Bronchial epithelial cell (primary cell): ENCODE results near the gene CD8B2. TPM values are rescaled to one million over a fixed set of nuclear protein-coding genes. Genes with fewer than 3 reads are reported as not detected.

Experiments used
- DNase-seq: peaks from one replicate; pipeline ENCODE4 v3.0.0-alpha.2; 2010; ENCODE audit warnings: low read depth
- FAIRE-seq: peaks from 2 replicates; lab custom pipeline; 2011; peaks lifted over from hg19 to GRCh38; lab: Jason Lieb, UNC
- H3K27me3 ChIP-seq: 2 replicates; pipeline ENCODE4 v1.5.1; 2011; ENCODE audit warnings: low read length; ENCODE audit not compliant: control insufficient read depth, insufficient read depth
- H3K36me3 ChIP-seq: 2 replicates; pipeline ENCODE4 v1.5.1; 2011; ENCODE audit warnings: low read length; ENCODE audit not compliant: control insufficient read depth, insufficient read depth
- H3K4me3 ChIP-seq: 2 replicates; pipeline ENCODE4 v1.5.1; 2011; ENCODE audit warnings: mild to moderate bottlenecking, low read depth, low read length, control low read depth
- CTCF ChIP-seq: IDR thresholded peaks from 2 replicates; pipeline ENCODE4 v1.5.1; 2011; ENCODE audit warnings: mild to moderate bottlenecking, moderate library complexity, low read length, control low read depth, inconsistent platforms; ENCODE audit not compliant: insufficient read depth, severe bottlenecking
- total RNA-seq: library from RNA; depleted of rRNA; stranded (reverse); fragments of >200 nt; gene quantifications from 2 replicates; pipeline ENCODE4 v1.2.1, GENCODE V29; 2014

Gene CD8B2
- total RNA-seq, 1 donor from 2014 or later, result not detected

- H3K27me3 ChIP-seq, result no peaks in the 10 kb centered on the region
- H3K36me3 ChIP-seq, result no peaks in the 10 kb centered on the region
- no peak for FAIRE-seq
- TF ChIP-seq CTCF, result no peak
- DNase-seq, result no peak
- H3K4me3 ChIP-seq, result no peak overlapping the region
These were observed 57.8 kb downstream of the CD8B2 start for GRCh38 chr2:106545007-106545406.

- no peak for FAIRE-seq
- no peaks in the 10 kb centered on the region for H3K36me3 ChIP-seq
- no peak for TF ChIP-seq CTCF
- DNase-seq, result no peak
- H3K27me3 ChIP-seq, result no peaks in the 10 kb centered on the region
- H3K4me3 ChIP-seq, result no peak overlapping the region
These were observed 59.3 kb downstream of the CD8B2 start for GRCh38 chr2:106546391-106546990.

GRCh38 chr2:106547164-106547903 lies 60.2 kb downstream of the CD8B2 start:
- Histone ChIP-seq H3K36me3 (no peaks in the 10 kb centered on the region), H3K4me3 (no peak overlapping the region), H3K27me3 (no peaks in the 10 kb centered on the region)
- FAIRE-seq, result no peak
- no peak for DNase-seq
- no peak for TF ChIP-seq CTCF

- no peak for TF ChIP-seq CTCF
- no peaks in the 10 kb centered on the region for H3K27me3 ChIP-seq
- FAIRE-seq (no peak), DNase-seq (no peak)
- no peaks in the 10 kb centered on the region for H3K36me3 ChIP-seq
- no peak overlapping the region for H3K4me3 ChIP-seq
These were observed 64.4 kb downstream of the CD8B2 start for GRCh38 chr2:106551417-106552130.

GRCh38 chr2:106552921-106553320 lies 65.8 kb downstream of the CD8B2 start:
- TF ChIP-seq CTCF, result no peak
- FAIRE-seq (no peak), DNase-seq (no peak)

More at GRCh38 chr2:106552921-106553320, 65.8 kb downstream of the CD8B2 start:
- Histone ChIP-seq H3K27me3 (no peaks in the 10 kb centered on the region), H3K36me3 (no peaks in the 10 kb centered on the region), H3K4me3 (no peak overlapping the region)
